ENCODE results near the gene ISG20L2. TPM values are rescaled to one million over a fixed set of nuclear protein-coding genes. Genes with fewer than 3 reads are reported as not detected.
A peak's percentile ranks its signal among the peaks of the same experiment; 100 is the strongest.
"Not testable (repeated sequence)": the region's sequence is repeated elsewhere in the genome, so short reads cannot be mapped to it uniquely, and the experiment has no call there.

Gene ISG20L2
- total RNA-seq, 1 donor from 2014 or later, result 28.3 TPM

- H3K27ac ChIP-seq, result peak overlapping the region; percentile 89
- H3K4me1 ChIP-seq, result peaks cover 32% of the 10 kb centered on the region
- DNase-seq (no peak), ATAC-seq (peak; percentile 1)
- H3K27me3 ChIP-seq, result no peaks in the 10 kb centered on the region
- H3K36me3 ChIP-seq, result peaks cover 14% of the 10 kb centered on the region
- intact Hi-C loops (cut with DNase I), result no loop called here
- peak overlapping the region; percentile 88 for H3K4me3 ChIP-seq
- H3K9me3 ChIP-seq, result no peaks in the 10 kb centered on the region
- TF ChIP-seq CTCF (IDR thresholded peaks at IDR 0.05), result no peak
These were observed 37.9 kb upstream of the ISG20L2 start for GRCh38 chr1:156766298-156767100.

- no peaks in the 10 kb centered on the region for H3K27me3 ChIP-seq
- H3K9me3 ChIP-seq, result no peaks in the 10 kb centered on the region
- H3K4me3 ChIP-seq, result peak overlapping the region; percentile 88
- ATAC-seq, result no peak
- TF ChIP-seq CTCF (IDR thresholded peaks at IDR 0.05), result no peak
- no peak overlapping the region for H3K27ac ChIP-seq
- peaks cover 7% of the 10 kb centered on the region for H3K36me3 ChIP-seq
- intact Hi-C loops (cut with DNase I), result no loop called here
- no peak for DNase-seq
- peaks cover 23% of the 10 kb centered on the region for H3K4me1 ChIP-seq
These were observed 37.1 kb upstream of the ISG20L2 start for GRCh38 chr1:156765666-156766065.

GRCh38 chr1:156765136-156765535, 36.6 kb upstream of the ISG20L2 start:
- intact Hi-C loops (cut with DNase I); H3K9me3 ChIP-seq; DNase-seq: not testable (repeated sequence)

GRCh38 chr1:156760796-156761104, 32.2 kb upstream of the ISG20L2 start:
- ATAC-seq, result no peak
- intact Hi-C loops (cut with DNase I), result no loop called here
- H3K9me3 ChIP-seq, result no peaks in the 10 kb centered on the region
- no peaks in the 10 kb centered on the region for H3K4me1 ChIP-seq
- no peaks in the 10 kb centered on the region for H3K27me3 ChIP-seq
- DNase-seq, result no peak
- no peak overlapping the region for H3K27ac ChIP-seq
- TF ChIP-seq CTCF (IDR thresholded peaks at IDR 0.05), result no peak
- no peaks in the 10 kb centered on the region for H3K36me3 ChIP-seq
- H3K4me3 ChIP-seq, result no peak overlapping the region

More at GRCh38 chr1:156765136-156765535, 36.6 kb upstream of the ISG20L2 start:
- not testable (repeated sequence) for H3K4me3 ChIP-seq, H3K36me3 ChIP-seq, ATAC-seq, H3K27ac ChIP-seq, H3K27me3 ChIP-seq
- peaks cover 19% of the 10 kb centered on the region for H3K4me1 ChIP-seq

- Histone ChIP-seq H3K9me3 (no peaks in the 10 kb centered on the region), H3K27ac (no peak overlapping the region), H3K36me3 (no peaks in the 10 kb centered on the region), H3K27me3 (no peaks in the 10 kb centered on the region), H3K4me1 (no peaks in the 10 kb centered on the region), H3K4me3 (no peak overlapping the region)
- intact Hi-C loops (cut with DNase I), result no loop called here
- ATAC-seq (no peak), DNase-seq (no peak)
- no peak for TF ChIP-seq CTCF (IDR thresholded peaks at IDR 0.05)
These were observed 31.7 kb upstream of the ISG20L2 start for GRCh38 chr1:156760092-156760795.

GRCh38 chr1:156757572-156758253, 29.1 kb upstream of the ISG20L2 start:
- H3K36me3 ChIP-seq; DNase-seq; H3K27me3 ChIP-seq; intact Hi-C loops (cut with DNase I); H3K4me3 ChIP-seq; H3K27ac ChIP-seq; H3K9me3 ChIP-seq; ATAC-seq; H3K4me1 ChIP-seq: not testable (repeated sequence)
